T-cell (primary cell): Measurements from ENCODE around the gene PDZD7. TPM values are rescaled to one million over a fixed set of nuclear protein-coding genes. Genes with fewer than 3 reads are reported as not detected.

Source experiments
- ATAC-seq, 4 experiments: fragments of 200-7000 bp in 3 of 4; fragments of 150-1000 bp in 1 of 4; cut with Tn5 transposase; replicated peaks in 1 of 4; 1 replicate in 3 of 4; 2 replicates in 1 of 4; pipeline ENCODE4 v1.10.0; 2021; ENCODE audit warnings: moderate library complexity in 3 of 4, mild to moderate bottlenecking in 2 of 4, moderate number of reproducible peaks in 1 of 4
- CTCF ChIA-PET, 2 donors: fragments of 300-600 bp; sonication (Branson Sonifier 250); formaldehyde crosslinking; loops; one replicate each; lab custom pipeline; 2022; ENCODE audit warnings: antibody characterized with exemption in 2 of 2; lab: Charles Lee
- POLR2A ChIA-PET, 2 donors: fragments of 300-600 bp; sonication (Branson Sonifier 250); formaldehyde crosslinking; loops; one replicate each; lab custom pipeline; 2022; ENCODE audit warnings: antibody characterized with exemption in 2 of 2; lab: Charles Lee
- DNase-seq, 35 experiments: peaks; one replicate each; pipeline versions ENCODE4 v3.0.0 to v3.0.0-alpha.2; 2013 to 2023
- H3K27ac ChIP-seq: one replicate; pipeline ENCODE4 v1.5.1; 2013; ENCODE audit warnings: low read length
- H3K27me3 ChIP-seq, 2 experiments: replicated peaks in 1 of 2; 1 replicate in 1 of 2; 2 replicates in 1 of 2; pipeline versions ENCODE4 v1.6.1 to v1.7.0; 2013; ENCODE audit warnings: low read length in 1 of 2, mixed read lengths in 1 of 2; ENCODE audit not compliant: control insufficient read depth in 2 of 2, insufficient read depth in 2 of 2; ENCODE audit errors: extremely low read depth in 1 of 2
- H3K36me3 ChIP-seq, 2 donors: 1 replicate in 1 of 2; 2 replicates in 1 of 2; pipeline versions ENCODE4 v1.6.1 to v1.7.0; 2013; ENCODE audit warnings: low read length in 1 of 2; ENCODE audit not compliant: control insufficient read depth in 2 of 2, insufficient read depth in 1 of 2; ENCODE audit errors: extremely low read depth in 1 of 2
- H3K4me1 ChIP-seq, 2 experiments: 1 replicate in 1 of 2; 2 replicates in 1 of 2; pipeline versions ENCODE4 v1.6.1 to v1.7.0; 2013; ENCODE audit warnings: low read length in 2 of 2, mixed read lengths in 1 of 2; ENCODE audit not compliant: insufficient read depth in 2 of 2, control insufficient read depth in 1 of 2; ENCODE audit errors: extremely low read depth in 1 of 2
- H3K4me3 ChIP-seq, 2 donors: 1 replicate in 1 of 2; 2 replicates in 1 of 2; pipeline versions ENCODE4 v1.5.1 to v1.7.0; 2013; ENCODE audit warnings: mild to moderate bottlenecking in 2 of 2, low read length in 1 of 2, moderate library complexity in 1 of 2; ENCODE audit not compliant: control insufficient read depth in 1 of 2; ENCODE audit errors: extremely low read depth in 1 of 2
- H3K9me3 ChIP-seq: 2 replicates; pipeline ENCODE4 v1.7.0; 2013
- H3K27ac Mint-ChIP-seq, 2 donors: one replicate each; pipeline ENCODE4 v1.8.0; 2020 to 2021; ENCODE audit warnings: mild to moderate bottlenecking in 2 of 2, mixed read lengths in 2 of 2
- H3K27me3 Mint-ChIP-seq, 2 donors: one replicate each; pipeline ENCODE4 v1.8.0; 2021 to 2022; ENCODE audit warnings: mixed read lengths in 2 of 2
- H3K36me3 Mint-ChIP-seq: one replicate; pipeline ENCODE4 v1.8.0; 2021; ENCODE audit warnings: mixed read lengths
- H3K4me1 Mint-ChIP-seq, 3 donors: one replicate each; pipeline ENCODE4 v1.8.0; 2020 to 2022; ENCODE audit warnings: mixed read lengths in 3 of 3, mild to moderate bottlenecking in 1 of 3
- H3K4me3 Mint-ChIP-seq, 3 donors: one replicate each; pipeline ENCODE4 v1.8.0; 2020 to 2022; ENCODE audit warnings: mild to moderate bottlenecking in 3 of 3, mixed read lengths in 3 of 3, moderate library complexity in 3 of 3
- H3K9me3 Mint-ChIP-seq, 3 donors: one replicate each; pipeline ENCODE4 v1.8.0; 2020 to 2022; ENCODE audit warnings: mixed read lengths in 3 of 3
- WGBS: methylation state at CpG from one replicate; pipeline ENCODE4 v1.1.5; 2013; ENCODE audit warnings: missing lambda C conversion rate; ENCODE audit not compliant: insufficient coverage; 5-methylcytosine and 5-hydroxymethylcytosine counted together
- total RNA-seq, 35 experiments: library from RNA in 6 of 35; stranded (reverse) in 6 of 35; fragments of 120-200 nt in 1 of 35; gene quantifications; one replicate each; pipeline versions ENCODE4 v1.2.1 to v1.2.4 and lab custom pipeline; 2013 to 2026

PDZD7 gene
- total RNA-seq, 5 donors from 2014 or later (not counting 1 experiment from before 2014, with no cell fraction given): 1.7 to 2.7 (median 2.3) TPM

DNA sequence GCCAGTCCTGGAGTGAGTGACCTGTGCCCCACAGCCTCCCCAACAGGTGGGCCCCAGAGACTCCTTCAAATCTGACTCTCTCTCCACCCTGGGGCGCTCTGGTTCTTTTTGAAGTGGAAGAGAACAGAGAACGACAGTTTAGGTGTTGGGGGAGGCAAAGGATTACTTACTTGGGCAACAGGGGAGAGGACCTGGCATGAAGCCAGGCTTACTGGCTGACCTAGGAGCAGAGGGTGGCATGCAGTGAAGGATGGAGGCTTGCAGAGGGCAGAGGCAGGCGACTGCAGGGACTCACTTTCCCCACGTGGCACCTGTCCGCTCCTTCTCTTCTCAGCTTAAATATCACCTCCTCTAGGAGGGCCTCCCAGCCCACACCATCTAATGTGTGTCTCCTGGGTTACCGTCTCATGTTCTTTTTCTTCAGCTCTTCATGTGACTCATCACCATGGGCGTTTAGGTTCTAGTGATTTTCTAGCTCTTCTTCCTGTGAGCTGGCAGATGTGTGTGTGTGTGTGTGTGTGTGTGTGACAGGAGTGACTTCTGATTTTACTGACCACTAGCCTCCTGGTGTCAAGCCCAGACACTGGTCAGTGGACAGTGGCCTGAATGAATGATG lies 15.9 kb downstream of the PDZD7 start:
- Mint-ChIP-seq H3K4me3 (no peak overlapping the region), H3K9me3 (no peaks in the 10 kb centered on the region), H3K27me3 (peaks cover 31 to 39% of the 10 kb centered on the region in 2 donors), H3K27ac (no peak overlapping the region), H3K36me3 (no peaks in the 10 kb centered on the region), H3K4me1 (peaks cover 16 to 25% (median 20%) of the 10 kb centered on the region in 3 donors)
- 27% methylated on average over 3 of the region's 7 CpGs for WGBS
- POLR2A ChIA-PET: interaction anchor here in 1 of 2 donors (0.5 to 1.1 kb wide), 2 partner anchors 9 to 16 kb away, joined by 3 read pairs; partner anchors contain the start of genes PDZD7 and SFXN3
- H3K4me3 ChIP-seq: no peak overlapping the region
- no peak overlapping the region for H3K27ac ChIP-seq
- H3K36me3 ChIP-seq: no peaks in the 10 kb centered on the region
- no peak for ATAC-seq
- DNase-seq: no peak
- CTCF ChIA-PET: interaction anchor here (0.5 to 3.2 kb wide), 16 partner anchors 9 to 454 kb away, joined by 3 to 25 read pairs (median 4); partner anchors contain the start of genes PDZD7 (in 1 of the 2) and SFXN3 (in 1 of the 2)
- peaks cover 0 to 27% of the 10 kb centered on the region in 2 experiments for H3K4me1 ChIP-seq
- H3K27me3 ChIP-seq: peaks cover 0 to 52% of the 10 kb centered on the region in 2 experiments
- H3K9me3 ChIP-seq: no peaks in the 10 kb centered on the region

DNA sequence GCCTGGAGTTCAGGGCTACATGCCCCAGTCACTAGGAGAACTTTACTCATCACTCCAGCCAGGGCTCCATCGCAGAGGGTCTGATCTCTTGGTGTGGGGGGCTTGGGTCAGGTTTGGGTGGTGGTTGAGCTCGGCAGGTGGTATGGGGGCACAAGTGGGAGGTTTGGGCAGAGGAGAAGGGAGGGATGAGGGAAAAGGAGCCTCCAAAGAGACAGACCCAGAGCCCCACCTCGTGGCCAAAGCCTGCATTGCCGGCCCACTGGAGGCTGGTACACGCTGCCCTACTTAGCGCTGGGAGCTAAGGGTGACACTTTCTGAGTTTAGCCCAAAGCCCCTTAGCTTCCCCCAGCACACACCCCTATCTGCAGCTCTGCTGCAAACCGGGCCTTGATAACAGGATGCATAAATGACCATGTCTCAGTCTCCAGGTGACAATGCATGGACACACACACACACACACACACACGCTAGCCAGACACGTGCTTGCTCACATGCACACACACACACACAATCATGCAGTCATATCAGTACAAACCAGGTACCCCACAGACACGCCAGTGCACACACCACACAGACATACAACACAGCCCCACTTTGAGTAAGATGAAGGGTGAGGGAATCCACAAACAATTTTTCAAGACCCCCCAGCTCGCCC lies 16.6 kb downstream of the PDZD7 start:
- peaks cover 31 to 35% of the 10 kb centered on the region in 2 donors for H3K27me3 Mint-ChIP-seq
- no peak overlapping the region for H3K27ac Mint-ChIP-seq
- Histone ChIP-seq H3K27me3 (peaks cover 0 to 52% of the 10 kb centered on the region in 2 experiments), H3K4me3 (no peak overlapping the region), H3K27ac (no peak overlapping the region), H3K4me1 (peaks cover 0 to 27% of the 10 kb centered on the region in 2 experiments), H3K9me3 (no peaks in the 10 kb centered on the region), H3K36me3 (no peaks in the 10 kb centered on the region)
- ChIA-PET CTCF (interaction anchor here (0.5 to 3.2 kb wide), 23 partner anchors 10 to 1985 kb away, joined by 3 to 25 read pairs (median 4); partner anchors contain the start of genes LZTS2 (in 1 of the 2), PDZD7 (in 1 of the 2) and SFXN3 (in 1 of the 2)), POLR2A (interaction anchor here in 1 of 2 donors (1.1 kb wide), 1 partner anchor 17 kb away, joined by 3 read pairs; the partner anchor contains the start of genes PDZD7 and SFXN3)
- no peak overlapping the region for H3K4me3 Mint-ChIP-seq
- DNase-seq: peak in 34 of 35 experiments; percentile 31 to 82 (median 66)
- ATAC-seq: peak; percentile 51 to 72 (median 63)
- peaks cover 12 to 23% (median 19%) of the 10 kb centered on the region in 3 donors for H3K4me1 Mint-ChIP-seq
- WGBS: 16% methylated on average over 5 of the region's 11 CpGs
- H3K36me3 Mint-ChIP-seq: no peaks in the 10 kb centered on the region
- H3K9me3 Mint-ChIP-seq: no peaks in the 10 kb centered on the region

DNA sequence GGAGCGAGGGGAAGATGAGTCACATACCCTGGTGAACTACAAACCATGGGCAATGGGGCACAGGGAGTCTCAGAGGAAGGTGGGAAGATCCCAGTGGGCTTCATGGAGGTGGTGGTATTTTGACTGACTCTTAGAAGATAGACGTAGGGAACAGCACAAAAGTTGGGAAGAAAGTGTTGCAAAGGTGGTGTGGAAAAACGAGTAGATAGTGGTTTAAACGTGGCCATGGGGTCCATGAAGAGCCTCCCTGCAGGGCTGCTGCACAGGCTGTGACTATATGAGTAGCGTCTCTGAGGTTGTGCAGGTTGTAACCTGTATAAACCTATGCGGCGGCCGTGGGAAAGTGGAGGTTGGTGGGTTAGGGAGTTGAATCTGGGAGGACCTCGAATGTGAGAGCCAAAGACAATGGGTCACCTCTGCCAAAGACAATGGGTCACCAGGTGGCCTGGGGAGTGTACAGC lies 17.5 kb downstream of the PDZD7 start:
- peaks cover 28 to 32% of the 10 kb centered on the region in 2 donors for H3K27me3 Mint-ChIP-seq
- H3K36me3 Mint-ChIP-seq: no peaks in the 10 kb centered on the region
- H3K4me3 Mint-ChIP-seq: no peak overlapping the region
- no peaks in the 10 kb centered on the region for H3K9me3 Mint-ChIP-seq
- Histone ChIP-seq H3K4me1 (peaks cover 0 to 18% of the 10 kb centered on the region in 2 experiments), H3K9me3 (no peaks in the 10 kb centered on the region), H3K27ac (no peak overlapping the region), H3K4me3 (no peak overlapping the region), H3K27me3 (peaks cover 0 to 43% of the 10 kb centered on the region in 2 experiments), H3K36me3 (no peaks in the 10 kb centered on the region)
- ChIA-PET CTCF (interaction anchor here (0.6 to 1.5 kb wide), 8 partner anchors 14 to 1986 kb away, joined by 3 to 7 read pairs (median 5); partner anchors contain the start of gene LZTS2 (in 1 of the 2)), POLR2A (no interaction called here)
- ATAC-seq (no peak), DNase-seq (no peak)
- H3K4me1 Mint-ChIP-seq: peaks cover 10 to 21% (median 16%) of the 10 kb centered on the region in 3 donors
- peak overlapping the region in 1 of 2 donors; percentile 7 for H3K27ac Mint-ChIP-seq
- 58% methylated on average over 8 of the region's 9 CpGs for WGBS

GRCh38 chr10:101012525-101013364 lies 18.2 kb downstream of the PDZD7 start:
- Mint-ChIP-seq H3K27ac (peak overlapping the region in 1 of 2 donors; percentile 7), H3K36me3 (no peaks in the 10 kb centered on the region), H3K27me3 (peaks cover 23 to 31% of the 10 kb centered on the region in 2 donors), H3K4me3 (no peak overlapping the region), H3K4me1 (peaks cover 10 to 20% (median 14%) of the 10 kb centered on the region in 3 donors), H3K9me3 (no peaks in the 10 kb centered on the region)
- ChIA-PET POLR2A (no interaction called here), CTCF (no interaction called here)
- Histone ChIP-seq H3K27ac (no peak overlapping the region), H3K4me1 (peaks cover 0 to 18% of the 10 kb centered on the region in 2 experiments), H3K27me3 (peaks cover 0 to 36% of the 10 kb centered on the region in 2 experiments), H3K36me3 (no peaks in the 10 kb centered on the region), H3K9me3 (no peaks in the 10 kb centered on the region), H3K4me3 (no peak overlapping the region)
- ATAC-seq (peak; percentile 80 to 90 (median 85)), DNase-seq (peak; percentile 37 to 84 (median 62))
- WGBS: 31% methylated on average over 4 of the region's 14 CpGs

DNA sequence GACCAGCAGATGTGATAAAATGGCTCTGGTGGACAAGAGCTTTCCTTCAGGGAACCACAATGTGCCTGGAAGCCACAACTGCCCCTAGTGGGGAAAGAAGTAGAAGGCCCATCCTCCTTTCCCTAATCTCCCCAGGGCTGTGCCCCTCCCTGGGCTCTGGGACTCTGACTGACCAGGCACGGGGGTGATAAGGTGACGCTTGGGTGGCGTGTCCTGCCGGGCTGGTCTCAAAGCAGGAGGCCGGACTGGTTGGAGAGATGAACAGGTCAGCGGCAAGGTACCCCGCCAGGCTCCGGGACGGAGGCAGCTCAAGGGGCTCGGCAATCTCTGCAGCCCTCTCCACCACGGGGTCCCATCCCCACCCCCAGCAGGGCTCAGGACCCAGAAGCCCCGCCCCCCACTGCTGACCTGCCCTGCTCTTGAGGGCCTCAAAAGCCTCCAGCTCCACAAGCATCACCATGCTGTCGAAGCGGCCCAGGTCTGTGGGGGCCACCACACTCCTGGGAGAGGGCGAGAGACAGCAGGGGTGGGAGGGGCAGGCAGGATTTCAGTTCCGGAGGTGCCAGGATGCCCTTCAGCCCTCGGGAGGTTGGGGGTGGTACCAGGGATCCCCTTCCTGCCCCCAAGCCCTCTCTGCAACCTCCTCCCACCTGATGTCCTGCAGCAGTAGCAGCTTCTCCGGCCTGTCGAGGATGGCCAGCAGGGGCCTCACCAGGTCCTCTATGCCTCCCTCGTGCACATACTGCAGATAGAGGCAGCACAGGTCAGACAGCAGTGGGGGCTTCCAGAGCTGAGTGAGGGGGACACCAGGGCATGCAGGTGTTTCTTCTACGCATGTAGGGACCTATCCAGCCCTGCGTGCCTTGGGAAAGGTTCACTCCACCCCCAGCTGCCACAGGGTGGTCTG lies 19.2 kb downstream of the PDZD7 start:
- H3K27me3 ChIP-seq: peaks cover 0 to 27% of the 10 kb centered on the region in 2 experiments
- Mint-ChIP-seq H3K9me3 (no peaks in the 10 kb centered on the region), H3K4me1 (peaks cover 10 to 20% (median 14%) of the 10 kb centered on the region in 3 donors), H3K4me3 (no peak overlapping the region), H3K27me3 (peaks cover 14 to 21% of the 10 kb centered on the region in 2 donors), H3K36me3 (no peaks in the 10 kb centered on the region), H3K27ac (no peak overlapping the region)
- WGBS: 81% methylated on average over 10 of the region's 22 CpGs
- peaks cover 0 to 18% of the 10 kb centered on the region in 2 experiments for H3K4me1 ChIP-seq
- ATAC-seq (no peak), DNase-seq (no peak)
- CTCF ChIA-PET: interaction anchor here in 1 of 2 donors (1.1 kb wide), 1 partner anchor 18 kb away, joined by 3 read pairs; no protein-coding TSS in a partner anchor
- POLR2A ChIA-PET: interaction anchor here in 1 of 2 donors (0.6 kb wide), 1 partner anchor 1108 kb away, joined by 6 read pairs; no protein-coding TSS in a partner anchor
- no peaks in the 10 kb centered on the region for H3K9me3 ChIP-seq
- no peak overlapping the region for H3K27ac ChIP-seq
- H3K4me3 ChIP-seq: no peak overlapping the region
- H3K36me3 ChIP-seq: no peaks in the 10 kb centered on the region
